ENCODE results near the gene SUV39H2.

- TF ChIP-seq CTCF (IDR thresholded peaks at IDR 0.05) (peak; percentile 68), ZFX (IDR thresholded peaks at IDR 0.05; ENCODE audit: borderline replicate concordance) (no peak)
These were observed 25.7 kb downstream of the SUV39H2 start for GRCh38 chr10:14904316-14904732.

Measured in 22Rv1 (cell line).